GM18909 (cell line): ENCODE data around the gene DNAI1.
A peak's percentile ranks its signal among the peaks of the same experiment; 100 is the strongest.
"Not testable (repeated sequence)": the region's sequence is repeated elsewhere in the genome, so short reads cannot be mapped to it uniquely, and the experiment has no call there.

Source experiments
- ATAC-seq: cut with Tn5 transposase; IDR thresholded peaks from one replicate; pipeline ENCODE4 v1.9.1; 2021; ENCODE audit warnings: mild to moderate bottlenecking; ENCODE audit not compliant: unreplicated experiment, poor library complexity

Gene DNAI1

DNA sequence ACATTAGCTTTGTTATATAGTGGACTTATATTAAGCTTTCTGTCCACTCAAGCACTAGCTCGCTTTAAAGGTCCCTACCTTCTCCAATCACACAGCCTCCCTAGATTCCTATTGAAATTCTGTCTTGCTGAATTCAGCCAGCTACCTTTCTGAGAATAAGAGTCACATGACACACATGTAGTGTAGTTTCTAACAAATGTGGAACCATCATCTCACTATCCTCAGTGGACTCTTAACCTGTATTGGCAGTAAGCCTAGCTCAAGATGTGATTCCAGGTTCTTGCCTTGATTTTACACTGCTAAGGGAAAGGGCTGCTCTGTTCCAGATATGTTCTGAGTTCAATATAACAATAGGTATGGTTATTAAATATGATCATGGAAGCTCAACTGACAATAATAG lies 11.7 kb upstream of the DNAI1 start:
- no peak for ATAC-seq

DNA sequence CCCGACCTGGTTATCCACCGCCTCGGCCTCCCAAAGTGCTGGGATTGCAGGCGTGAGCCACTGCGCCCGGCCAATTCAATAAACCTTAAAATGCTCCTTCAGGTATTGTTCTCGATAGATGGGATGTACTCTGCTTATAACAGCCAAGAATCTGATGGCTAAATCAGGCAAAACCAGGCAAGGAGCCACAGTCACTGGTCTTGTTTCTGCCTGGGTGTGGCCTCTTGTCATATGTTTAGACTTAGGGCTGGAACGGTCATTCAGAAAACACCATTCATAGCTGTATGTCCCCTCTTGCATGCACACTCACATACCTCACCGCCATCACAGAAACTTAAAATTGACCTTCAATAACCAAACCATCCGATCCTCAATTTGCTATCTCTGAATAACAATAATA lies 8.0 kb upstream of the DNAI1 start:
- ATAC-seq, result no peak

DNA sequence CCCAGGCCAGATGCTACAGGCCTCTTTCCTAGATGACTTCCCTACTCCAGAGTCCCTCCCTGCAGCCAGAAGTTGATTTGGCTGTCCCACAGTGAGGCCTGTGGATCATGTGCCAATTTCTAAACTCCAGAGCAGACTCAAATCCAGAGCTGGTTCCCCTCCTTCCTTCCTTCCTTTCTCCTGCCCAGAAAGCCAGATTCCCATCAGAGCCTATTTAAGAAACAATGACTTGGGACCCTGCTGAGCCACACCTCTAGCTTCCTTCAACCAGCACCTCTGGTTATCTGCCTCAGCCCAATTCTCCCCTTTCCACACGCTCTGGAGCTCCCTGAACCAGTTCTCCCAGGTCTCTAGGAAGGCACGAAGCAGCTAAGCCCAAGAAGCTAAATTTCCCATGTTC lies 7.5 kb upstream of the DNAI1 start:
- ATAC-seq, result no peak

DNA sequence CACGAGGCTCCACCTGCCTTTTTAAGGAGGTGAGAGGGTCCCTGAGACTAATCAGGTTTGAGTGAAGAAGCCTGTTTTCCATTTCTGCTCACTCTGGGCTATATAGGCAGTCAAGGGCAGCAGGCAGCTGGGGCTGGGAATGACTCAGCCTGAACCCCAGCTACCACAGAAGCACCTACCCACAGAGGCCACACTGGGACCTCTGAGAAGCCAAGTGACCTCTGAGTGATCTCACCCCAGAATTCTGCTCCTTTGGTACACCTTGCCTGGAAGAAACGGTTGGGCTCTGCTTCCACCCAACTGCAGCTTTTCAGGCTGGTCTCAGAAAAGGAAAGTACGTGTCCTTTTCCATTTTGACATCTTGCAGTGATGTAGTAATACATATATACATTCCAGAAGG lies 7.1 kb upstream of the DNAI1 start:
- peak; percentile 65 for ATAC-seq

- ATAC-seq, result no peak
Measured at GRCh38 chr9:34452568-34452967, 6.0 kb upstream of the DNAI1 start.

- no peak for ATAC-seq
Measured at GRCh38 chr9:34454571-34455065, 4.0 kb upstream of the DNAI1 start.

DNA sequence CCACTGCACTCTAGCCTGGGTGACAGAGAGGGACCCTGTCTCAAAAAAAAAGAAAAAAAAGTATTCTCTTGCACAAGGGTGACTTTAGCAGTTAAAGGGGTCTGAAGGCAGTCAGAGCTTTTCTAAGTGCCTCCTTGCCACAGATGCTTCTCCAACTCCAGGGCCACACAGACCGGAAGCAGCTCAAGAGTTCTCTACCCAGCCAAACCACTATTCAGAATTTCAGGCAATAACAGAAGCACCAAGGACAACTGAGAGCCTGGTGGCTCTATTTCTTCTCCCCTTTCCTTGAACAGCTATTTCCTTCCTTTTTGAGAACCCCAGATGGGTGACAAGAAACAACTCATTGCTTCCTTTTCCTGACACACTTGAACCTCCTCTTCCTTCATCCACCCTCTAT lies 2.5 kb upstream of the DNAI1 start:
- ATAC-seq, result no peak

- ATAC-seq, result no peak
Measured at GRCh38 chr9:34456746-34457145, 1.9 kb upstream of the DNAI1 start.

DNA sequence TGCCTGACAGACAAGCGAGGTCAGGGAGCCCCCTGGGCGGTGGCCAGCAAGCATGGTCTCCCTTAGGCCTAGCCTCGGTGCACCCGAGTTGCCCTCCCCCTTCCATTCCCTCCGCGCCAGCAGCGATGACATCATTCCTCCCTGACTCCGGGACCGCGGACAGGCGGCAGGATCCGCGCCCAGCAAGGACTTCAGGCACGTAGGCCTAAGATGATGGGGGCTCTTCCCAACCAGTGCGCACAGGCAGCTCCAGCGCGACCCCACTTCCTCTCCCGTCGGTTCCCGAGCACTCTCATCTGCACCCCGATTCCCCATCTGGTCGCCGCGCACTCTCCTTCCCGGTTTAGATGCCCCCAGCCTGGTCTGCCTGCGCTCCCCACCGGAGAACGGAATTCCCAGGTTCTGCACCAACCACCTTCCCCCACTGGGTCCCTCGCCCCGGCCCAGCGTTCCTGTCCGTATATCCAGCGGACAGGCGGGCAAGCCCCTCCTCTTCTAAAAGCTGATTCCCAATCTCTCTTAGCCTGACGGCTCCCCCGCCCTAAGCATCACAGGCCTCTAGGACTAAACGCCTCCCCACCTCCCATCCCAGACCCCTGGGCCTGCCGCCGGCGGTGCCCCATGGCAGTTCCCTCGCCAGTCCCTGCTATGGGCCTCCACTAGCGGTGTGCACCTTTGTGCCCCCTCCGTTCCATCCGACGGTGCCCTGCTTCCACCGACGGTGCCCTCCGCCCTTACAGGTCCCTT lies 1.2 kb upstream of the DNAI1 start:
- no peak for ATAC-seq

DNA sequence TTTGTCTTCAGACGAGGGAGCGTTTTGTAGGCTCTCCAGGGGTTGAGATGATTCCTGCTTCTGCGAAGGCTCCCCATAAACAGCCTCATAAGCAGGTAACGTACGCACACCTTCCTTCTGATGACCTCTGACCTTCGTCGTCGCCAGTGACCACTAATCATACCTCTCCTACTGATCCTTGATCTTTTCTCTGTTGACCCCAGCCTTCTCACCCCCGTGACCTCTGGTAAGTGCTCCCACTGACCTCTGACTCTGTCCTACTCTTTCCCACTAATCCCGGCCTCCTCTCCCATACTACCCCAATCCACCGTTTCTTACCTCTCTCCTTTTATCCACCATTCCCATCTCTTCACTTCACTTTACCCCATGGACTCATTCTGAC lies 345 bp downstream of the DNAI1 start:
- no peak for ATAC-seq

DNA sequence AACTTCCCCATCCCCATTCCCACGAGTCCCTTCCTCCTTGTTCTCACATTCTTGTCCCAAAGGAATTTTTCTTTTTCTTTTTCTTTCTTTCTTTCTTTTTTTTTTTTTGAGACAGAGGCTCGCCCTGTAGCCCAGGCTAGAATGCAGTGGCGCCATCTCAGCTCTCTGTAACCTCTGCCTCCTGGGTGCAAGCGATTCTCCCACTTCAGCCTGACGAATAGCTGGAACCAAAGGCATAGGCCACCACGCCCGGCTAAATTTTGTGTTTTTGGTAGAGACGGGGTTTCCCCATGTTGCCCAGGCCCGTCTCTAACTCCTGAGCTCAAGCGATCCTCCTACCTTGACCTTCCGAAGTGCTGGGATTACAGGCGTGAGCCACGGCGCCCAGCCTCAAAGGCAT lies 751 bp downstream of the DNAI1 start:
- no peak for ATAC-seq

DNA sequence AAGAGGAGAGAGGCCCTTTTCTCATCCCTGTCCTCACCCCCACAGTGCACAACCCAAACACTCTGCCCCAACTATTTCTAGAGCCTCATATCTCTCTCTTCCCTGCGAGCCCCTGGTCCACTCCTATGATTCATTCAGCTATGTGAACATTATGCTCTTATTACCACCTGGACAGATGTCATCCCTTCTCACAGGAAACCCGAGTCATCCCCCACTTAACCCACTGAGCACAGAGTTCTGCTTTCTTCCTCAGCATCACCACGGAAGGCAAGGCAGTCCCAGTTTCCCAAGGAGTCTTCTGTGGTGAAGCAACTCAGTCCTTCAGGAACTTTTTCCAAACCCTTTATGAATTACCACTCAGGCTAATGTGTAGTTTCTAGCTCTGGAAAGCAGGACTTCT lies 1.3 kb downstream of the DNAI1 start:
- no peak for ATAC-seq

GRCh38 chr9:34463098-34463900 lies 4.7 kb downstream of the DNAI1 start:
- no peak for ATAC-seq

GRCh38 chr9:34463901-34464232 lies 5.3 kb downstream of the DNAI1 start:
- ATAC-seq, result no peak

DNA sequence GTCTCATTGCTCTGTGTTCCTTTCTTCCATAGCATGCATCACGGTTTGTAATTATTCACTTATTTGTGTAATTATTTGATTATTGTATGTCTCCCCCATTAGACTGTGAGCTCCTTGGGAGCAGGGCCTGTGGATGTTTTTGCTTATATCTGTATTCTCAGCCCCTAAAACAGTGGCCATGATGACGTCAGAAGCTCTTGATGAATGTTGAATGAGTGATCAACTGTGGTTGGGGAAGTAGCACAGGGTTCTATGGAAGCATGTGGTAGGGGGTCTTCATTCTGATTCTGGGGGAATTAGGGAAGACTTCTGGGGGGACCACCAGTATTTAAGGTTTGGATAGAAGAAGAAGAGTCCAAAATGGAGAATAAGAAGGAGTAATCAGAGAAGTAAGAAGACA lies 6.0 kb downstream of the DNAI1 start:
- ATAC-seq, result no peak

DNA sequence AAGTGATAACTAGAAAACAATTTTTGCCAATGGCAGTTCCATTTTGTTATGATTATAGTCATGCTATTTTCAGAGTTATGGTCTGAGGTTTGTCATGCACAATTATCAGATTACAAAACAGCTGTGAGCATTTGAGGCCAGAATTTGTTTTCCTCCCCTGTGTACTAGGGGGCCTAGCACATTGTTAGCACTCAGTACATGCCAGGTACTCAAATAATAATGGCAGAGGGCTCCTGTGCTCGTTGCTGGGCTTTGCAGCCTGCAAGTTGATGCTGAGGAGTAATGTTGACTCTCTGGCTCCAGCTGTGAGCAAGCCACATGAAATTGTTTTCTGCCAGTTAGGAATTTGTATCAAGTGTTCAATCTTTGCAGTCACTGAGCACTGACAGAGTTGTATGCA lies 6.9 kb downstream of the DNAI1 start:
- ATAC-seq, result no peak

- no peak for ATAC-seq
Measured at GRCh38 chr9:34475097-34475496, 16.5 kb downstream of the DNAI1 start.

GRCh38 chr9:34477541-34477940 lies 18.9 kb downstream of the DNAI1 start:
- ATAC-seq, result no peak

- no peak for ATAC-seq
Measured at GRCh38 chr9:34479431-34479866, 20.8 kb downstream of the DNAI1 start.

DNA sequence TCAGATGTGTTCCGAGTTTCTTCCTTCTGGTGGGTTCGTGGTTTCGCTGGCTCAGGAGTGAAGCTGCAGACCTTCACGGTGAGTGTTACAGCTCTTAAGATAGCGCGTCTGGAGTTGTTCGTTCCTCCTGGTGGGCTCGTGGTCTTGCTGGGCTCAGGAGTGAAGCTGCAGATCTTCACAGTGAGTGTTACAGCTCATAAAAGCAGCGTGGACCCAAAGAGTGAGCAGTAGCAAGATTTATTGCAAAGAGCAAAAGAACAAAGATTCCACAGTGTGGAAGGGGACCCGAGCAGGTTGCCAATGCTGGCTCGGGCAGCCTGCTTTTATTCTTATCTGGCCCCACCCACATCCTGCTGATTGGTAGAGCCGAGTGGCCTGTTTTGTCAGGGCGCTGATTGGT lies 23.0 kb downstream of the DNAI1 start:
- ATAC-seq, result not testable (repeated sequence)

DNA sequence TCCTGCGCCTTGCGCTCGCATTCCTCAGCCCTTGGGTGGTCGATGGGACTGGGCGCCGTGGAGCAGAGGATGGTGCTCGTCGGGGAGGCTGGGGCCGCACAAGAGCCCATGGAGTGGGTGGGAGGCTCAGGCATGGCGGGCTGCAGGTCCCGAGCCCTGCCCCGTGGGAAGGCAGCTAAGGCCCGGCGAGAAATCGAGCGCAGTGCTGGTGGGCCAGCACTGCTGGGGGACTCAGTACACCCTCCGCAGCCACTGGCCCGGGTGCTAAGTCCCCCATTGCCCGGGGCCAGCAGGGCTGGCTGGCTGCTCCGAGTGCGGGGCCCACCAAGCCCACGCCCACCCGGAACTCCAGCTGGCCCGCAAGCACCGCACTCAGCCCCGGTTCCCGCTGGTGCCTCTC lies 24.1 kb downstream of the DNAI1 start:
- not testable (repeated sequence) for ATAC-seq

DNA sequence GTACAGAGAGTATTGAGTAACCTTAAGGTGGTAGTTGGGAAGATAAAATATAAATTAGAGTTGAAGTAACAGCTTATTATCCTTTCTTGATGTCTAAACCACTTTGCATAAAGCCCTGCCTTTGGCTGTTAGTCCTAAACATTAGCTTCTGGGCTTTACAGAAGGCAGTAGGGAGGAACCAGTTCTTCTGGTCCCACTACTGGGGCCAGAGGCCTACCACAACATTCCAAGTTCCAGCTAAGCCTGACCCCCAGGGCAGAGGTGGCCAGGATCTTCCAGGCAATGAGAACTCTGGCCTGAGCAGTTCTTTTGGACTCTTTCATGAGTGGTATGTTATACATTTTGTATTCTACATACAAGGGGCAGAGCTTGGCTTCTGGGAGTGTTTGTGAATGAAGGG lies 26.1 kb downstream of the DNAI1 start:
- ATAC-seq, result no peak
